ENCODE measurements around the gene WWC2. TPM values are rescaled to one million over a fixed set of nuclear protein-coding genes. Genes with fewer than 3 reads are reported as not detected.

Gene WWC2
- total RNA-seq, 1 experiment from 2014 or later = 39.0 TPM

DNA sequence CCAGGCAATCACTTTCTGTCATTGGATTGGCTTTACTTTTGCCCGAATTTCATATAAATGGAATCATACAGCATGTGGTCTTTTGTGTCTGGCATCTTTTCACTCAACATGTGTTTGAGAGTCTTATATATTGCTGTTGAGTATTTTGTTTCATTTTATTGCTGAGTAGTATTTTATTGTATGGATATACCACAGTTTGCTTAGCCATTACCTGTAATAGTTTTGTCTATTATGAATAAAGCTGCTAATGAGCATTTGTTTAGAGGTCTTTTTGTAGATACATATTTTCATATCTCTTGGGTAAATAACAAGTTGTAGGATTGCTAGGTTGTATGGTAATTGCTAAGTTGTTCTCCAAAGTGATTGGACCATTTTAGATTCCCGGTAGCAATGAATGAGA is 105.7 kb downstream of the WWC2 start:
- no peaks in the 10 kb centered on the region for H3K27me3 Mint-ChIP-seq (ENCODE audit: unreplicated experiment)
- CTCF ChIA-PET = no interaction called here
- peaks cover 5% of the 10 kb centered on the region for H3K36me3 Mint-ChIP-seq (ENCODE audit: insufficient read depth, unreplicated experiment)
- DNase-seq = no peak
- intact Hi-C loops (cut with micrococcal nuclease; ENCODE audit: unreplicated experiment) = no loop called here
- H3K27ac Mint-ChIP-seq (ENCODE audit: unreplicated experiment) = no peak overlapping the region
- H3K4me3 Mint-ChIP-seq (ENCODE audit: low read depth, unreplicated experiment) = no peak overlapping the region
- peaks cover 35% of the 10 kb centered on the region for H3K4me1 Mint-ChIP-seq (ENCODE audit: low read depth, unreplicated experiment)
- TF ChIP-seq, protein P1, sequence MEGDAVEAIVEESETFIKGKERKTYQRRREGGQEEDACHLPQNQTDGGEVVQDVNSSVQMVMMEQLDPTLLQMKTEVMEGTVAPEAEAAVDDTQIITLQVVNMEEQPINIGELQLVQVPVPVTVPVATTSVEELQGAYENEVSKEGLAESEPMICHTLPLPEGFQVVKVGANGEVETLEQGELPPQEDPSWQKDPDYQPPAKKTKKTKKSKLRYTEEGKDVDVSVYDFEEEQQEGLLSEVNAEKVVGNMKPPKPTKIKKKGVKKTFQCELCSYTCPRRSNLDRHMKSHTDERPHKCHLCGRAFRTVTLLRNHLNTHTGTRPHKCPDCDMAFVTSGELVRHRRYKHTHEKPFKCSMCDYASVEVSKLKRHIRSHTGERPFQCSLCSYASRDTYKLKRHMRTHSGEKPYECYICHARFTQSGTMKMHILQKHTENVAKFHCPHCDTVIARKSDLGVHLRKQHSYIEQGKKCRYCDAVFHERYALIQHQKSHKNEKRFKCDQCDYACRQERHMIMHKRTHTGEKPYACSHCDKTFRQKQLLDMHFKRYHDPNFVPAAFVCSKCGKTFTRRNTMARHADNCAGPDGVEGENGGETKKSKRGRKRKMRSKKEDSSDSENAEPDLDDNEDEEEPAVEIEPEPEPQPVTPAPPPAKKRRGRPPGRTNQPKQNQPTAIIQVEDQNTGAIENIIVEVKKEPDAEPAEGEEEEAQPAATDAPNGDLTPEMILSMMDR (IDR thresholded peaks at IDR 0.05; ENCODE audit: unreplicated experiment) = no peak
- no TSS peak for BruUV-seq (replicated peaks)
- no peaks in the 10 kb centered on the region for H3K9me3 Mint-ChIP-seq (ENCODE audit: low read depth, unreplicated experiment)

DNA sequence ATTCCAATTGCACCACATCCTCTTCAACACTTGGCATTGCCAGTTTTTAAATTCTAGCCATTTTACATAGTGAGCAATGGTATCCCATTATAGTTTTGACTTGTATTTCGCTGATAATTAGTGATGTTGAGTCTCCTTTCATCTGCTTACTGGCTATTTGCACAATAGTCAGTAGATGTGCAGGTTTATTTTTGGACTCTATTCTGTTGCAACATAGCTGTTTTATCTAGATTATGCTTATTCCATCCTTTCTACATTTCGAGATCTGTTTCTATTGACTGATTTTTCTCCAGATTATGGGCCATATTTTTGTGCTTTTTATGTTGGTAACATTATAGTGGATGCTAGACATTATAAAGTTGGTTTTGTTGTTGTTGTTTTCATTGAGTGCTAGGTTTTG is 106.1 kb downstream of the WWC2 start:
- TF ChIP-seq, protein P1 (IDR thresholded peaks at IDR 0.05; ENCODE audit: unreplicated experiment) = no peak
- Mint-ChIP-seq H3K4me1 (ENCODE audit: low read depth, unreplicated experiment) (peaks cover 35% of the 10 kb centered on the region), H3K27me3 (ENCODE audit: unreplicated experiment) (no peaks in the 10 kb centered on the region), H3K4me3 (ENCODE audit: low read depth, unreplicated experiment) (no peak overlapping the region), H3K36me3 (ENCODE audit: insufficient read depth, unreplicated experiment) (peaks cover 5% of the 10 kb centered on the region), H3K27ac (ENCODE audit: unreplicated experiment) (no peak overlapping the region), H3K9me3 (ENCODE audit: low read depth, unreplicated experiment) (no peaks in the 10 kb centered on the region)
- BruUV-seq (replicated peaks) = no TSS peak
- DNase-seq = no peak
- CTCF ChIA-PET = no interaction called here
- intact Hi-C loops (cut with micrococcal nuclease; ENCODE audit: unreplicated experiment) = no loop called here

DNA sequence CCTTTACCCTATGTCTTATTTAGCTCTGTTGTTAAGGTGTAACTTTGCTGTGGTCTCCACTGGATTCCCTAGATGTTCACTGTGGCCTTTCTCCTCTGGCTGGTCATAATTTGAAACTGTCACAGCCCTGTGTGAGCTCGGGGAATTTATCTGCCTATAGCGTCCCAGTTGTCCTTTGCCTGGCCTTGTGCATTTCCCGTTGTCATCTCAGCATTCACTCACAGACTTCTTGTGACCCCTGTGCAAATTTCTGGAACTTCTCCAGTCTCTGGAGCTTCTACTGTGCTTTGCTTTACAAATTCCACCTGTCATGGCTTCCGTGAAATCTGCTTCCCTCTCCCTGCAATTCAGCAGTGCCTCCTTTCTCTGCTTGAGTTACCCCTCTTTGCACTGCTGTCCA is 106.7 kb downstream of the WWC2 start:
- Mint-ChIP-seq H3K9me3 (ENCODE audit: low read depth, unreplicated experiment) (no peaks in the 10 kb centered on the region), H3K27me3 (ENCODE audit: unreplicated experiment) (no peaks in the 10 kb centered on the region), H3K27ac (ENCODE audit: unreplicated experiment) (no peak overlapping the region), H3K36me3 (ENCODE audit: insufficient read depth, unreplicated experiment) (peaks cover 5% of the 10 kb centered on the region), H3K4me3 (ENCODE audit: low read depth, unreplicated experiment) (no peak overlapping the region), H3K4me1 (ENCODE audit: low read depth, unreplicated experiment) (peaks cover 30% of the 10 kb centered on the region)
- intact Hi-C loops (cut with micrococcal nuclease; ENCODE audit: unreplicated experiment) = no loop called here
- TF ChIP-seq, protein P1 (IDR thresholded peaks at IDR 0.05; ENCODE audit: unreplicated experiment) = no peak
- no peak for DNase-seq
- CTCF ChIA-PET = no interaction called here
- no TSS peak for BruUV-seq (replicated peaks)

DNA sequence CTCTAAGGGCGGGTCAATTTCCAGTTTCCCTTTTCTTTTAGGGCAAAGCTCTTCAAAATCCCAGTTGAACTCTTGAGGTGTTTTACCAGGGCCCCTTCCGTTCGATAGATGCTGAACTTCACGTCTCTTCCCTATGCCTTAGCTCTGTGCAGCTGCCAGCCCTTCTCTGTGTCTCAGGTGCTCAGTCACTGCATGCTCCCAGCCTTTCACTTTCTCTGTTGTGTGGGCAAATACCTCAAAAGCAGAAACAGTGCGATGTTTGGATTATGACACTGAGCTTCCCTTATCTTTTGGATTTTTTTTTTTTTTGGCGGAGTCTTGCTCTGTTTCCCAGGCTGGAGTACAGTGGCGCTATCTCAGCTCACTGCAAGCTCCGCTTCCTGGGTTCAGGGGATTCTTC is 112.5 kb downstream of the WWC2 start:
- no TSS peak for BruUV-seq (replicated peaks)
- H3K9me3 Mint-ChIP-seq (ENCODE audit: low read depth, unreplicated experiment) = no peaks in the 10 kb centered on the region
- CTCF ChIA-PET = no interaction called here
- no peak overlapping the region for H3K4me3 Mint-ChIP-seq (ENCODE audit: low read depth, unreplicated experiment)
- no peak overlapping the region for H3K27ac Mint-ChIP-seq (ENCODE audit: unreplicated experiment)
- no peaks in the 10 kb centered on the region for H3K27me3 Mint-ChIP-seq (ENCODE audit: unreplicated experiment)
- DNase-seq = no peak
- H3K4me1 Mint-ChIP-seq (ENCODE audit: low read depth, unreplicated experiment) = peaks cover 12% of the 10 kb centered on the region
- TF ChIP-seq, protein P1 (IDR thresholded peaks at IDR 0.05; ENCODE audit: unreplicated experiment) = no peak
- no peaks in the 10 kb centered on the region for H3K36me3 Mint-ChIP-seq (ENCODE audit: insufficient read depth, unreplicated experiment)
- intact Hi-C loops (cut with micrococcal nuclease; ENCODE audit: unreplicated experiment) = no loop called here
